SK-N-MC (cell line): ENCODE data around the gene DSP.

ENCODE experiments used
- DNase-seq: peaks from one replicate; pipeline ENCODE4 v3.0.0-alpha.2; 2011; ENCODE audit warnings: low read depth, low spot score
- H3K27ac ChIP-seq: fragments of 200-600 bp; sonication (generic); 2 replicates; pipeline ENCODE4 v1.5.1; 2016; ENCODE audit warnings: mixed run types
- H3K36me3 ChIP-seq: fragments of 200-600 bp; sonication (generic); 2 replicates; pipeline ENCODE4 v1.6.1; 2017; ENCODE audit warnings: antibody characterized with exemption, low read length, mixed read lengths; ENCODE audit not compliant: insufficient read depth
- H3K4me3 ChIP-seq: fragments of 200-600 bp; sonication (generic); 2 replicates; pipeline ENCODE4 v1.5.1; 2016
- H3K9ac ChIP-seq: fragments of 200-600 bp; sonication (generic); 2 replicates; pipeline ENCODE4 v1.8.0; 2017; ENCODE audit warnings: mixed run types, mixed read lengths; ENCODE audit not compliant: insufficient read length
- H3K9me3 ChIP-seq: fragments of 200-600 bp; sonication (generic); 2 replicates; pipeline ENCODE4 v1.6.1; 2017; ENCODE audit warnings: low read depth, mild to moderate bottlenecking, antibody characterized with exemption, low read length, moderate library complexity, mixed read lengths
- EZH2 ChIP-seq: fragments of 200-600 bp; sonication (generic); IDR thresholded peaks from one replicate; pipeline ENCODE4 v1.6.1; 2017; ENCODE audit warnings: antibody characterized with exemption
- FOXP2 ChIP-seq: optimal IDR thresholded peaks from 2 replicates; pipeline ENCODE3; 2011; ENCODE audit warnings: mild to moderate bottlenecking, moderate library complexity; ENCODE audit not compliant: insufficient read depth; ENCODE audit errors: extremely low read length, control extremely low read depth
- POLR2AphosphoS5 ChIP-seq: IDR thresholded peaks from 2 replicates; pipeline ENCODE4 v1.6.1; 2012; ENCODE audit warnings: mild to moderate bottlenecking, low read depth, low read length, borderline replicate concordance

Gene DSP

GRCh38 chr6:7512320-7512719, 29.2 kb upstream of the DSP start:
- Histone ChIP-seq H3K36me3 (no peaks in the 10 kb centered on the region), H3K4me3 (no peak overlapping the region), H3K9ac (no peak overlapping the region), H3K27ac (no peak overlapping the region), H3K9me3 (no peaks in the 10 kb centered on the region)
- TF ChIP-seq EZH2 (no peak), FOXP2 (no peak), POLR2AphosphoS5 (no peak)
- no peak for DNase-seq

- Histone ChIP-seq H3K4me3 (no peak overlapping the region), H3K9ac (no peak overlapping the region), H3K9me3 (no peaks in the 10 kb centered on the region), H3K27ac (no peak overlapping the region), H3K36me3 (no peaks in the 10 kb centered on the region)
- TF ChIP-seq EZH2 (no peak), POLR2AphosphoS5 (no peak), FOXP2 (no peak)
- no peak for DNase-seq
Observed at GRCh38 chr6:7513529-7513928, 27.9 kb upstream of the DSP start.

DNA sequence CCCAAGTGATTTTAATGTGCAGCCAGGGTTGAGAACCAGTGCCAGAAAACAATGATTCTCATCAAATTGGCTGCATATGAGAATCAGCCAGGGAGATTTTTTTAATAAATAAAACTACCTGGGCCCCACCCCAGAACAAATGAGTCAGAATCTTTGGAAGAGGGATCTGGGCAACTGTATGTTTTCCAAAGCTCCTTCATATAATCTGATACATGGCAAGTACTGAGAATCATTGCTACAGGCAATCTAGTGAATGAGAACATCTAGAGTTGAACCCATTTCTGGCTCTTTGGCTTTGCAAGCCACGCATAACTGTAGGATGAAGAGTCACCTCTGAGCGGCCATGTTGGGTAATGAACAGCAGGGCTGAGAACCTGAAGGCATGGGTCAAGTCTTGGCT, 26.1 kb upstream of the DSP start:
- Histone ChIP-seq H3K9me3 (no peaks in the 10 kb centered on the region), H3K4me3 (no peak overlapping the region), H3K36me3 (no peaks in the 10 kb centered on the region), H3K27ac (no peak overlapping the region), H3K9ac (no peak overlapping the region)
- no peak for DNase-seq
- no peak for TF ChIP-seq EZH2
- TF ChIP-seq FOXP2: no peak
- no peak for TF ChIP-seq POLR2AphosphoS5

DNA sequence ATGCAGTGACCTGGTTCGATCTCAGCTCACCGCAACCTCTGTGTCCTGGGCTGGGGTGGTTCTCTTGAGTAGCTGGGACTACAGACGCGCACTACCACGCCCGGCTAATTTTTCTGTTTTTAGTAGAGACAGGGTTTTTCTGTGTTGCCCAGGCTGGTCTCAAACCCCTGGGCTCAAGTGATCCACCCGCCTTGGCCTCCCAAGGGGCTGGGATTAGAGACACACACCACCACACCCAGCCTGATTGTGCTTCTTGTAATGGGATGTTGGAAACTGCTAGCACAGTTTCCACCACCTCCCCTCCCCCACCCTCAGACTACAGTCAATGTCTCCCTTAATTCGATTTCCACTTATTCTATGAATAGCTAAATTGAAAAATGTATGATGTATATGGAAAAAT, 22.6 kb upstream of the DSP start:
- Histone ChIP-seq H3K9ac (no peak overlapping the region), H3K36me3 (no peaks in the 10 kb centered on the region), H3K27ac (no peak overlapping the region), H3K9me3 (no peaks in the 10 kb centered on the region), H3K4me3 (no peak overlapping the region)
- no peak for TF ChIP-seq POLR2AphosphoS5
- no peak for TF ChIP-seq FOXP2
- no peak for TF ChIP-seq EZH2
- no peak for DNase-seq

- Histone ChIP-seq H3K27ac (no peak overlapping the region), H3K36me3 (no peaks in the 10 kb centered on the region), H3K4me3 (no peak overlapping the region), H3K9ac (no peak overlapping the region), H3K9me3 (no peaks in the 10 kb centered on the region)
- no peak for DNase-seq
- no peak for TF ChIP-seq FOXP2
- TF ChIP-seq EZH2: no peak
- TF ChIP-seq POLR2AphosphoS5: no peak
Observed at GRCh38 chr6:7522873-7523272, 18.6 kb upstream of the DSP start.

GRCh38 chr6:7523922-7524321, 17.5 kb upstream of the DSP start:
- Histone ChIP-seq H3K9ac (no peak overlapping the region), H3K27ac (no peak overlapping the region), H3K4me3 (no peak overlapping the region), H3K9me3 (no peaks in the 10 kb centered on the region), H3K36me3 (no peaks in the 10 kb centered on the region)
- TF ChIP-seq FOXP2: no peak
- no peak for TF ChIP-seq POLR2AphosphoS5
- no peak for TF ChIP-seq EZH2
- no peak for DNase-seq

- H3K4me3 ChIP-seq: no peak overlapping the region
- DNase-seq: no peak
- H3K27ac ChIP-seq: no peak overlapping the region
- H3K9ac ChIP-seq: no peak overlapping the region
- no peaks in the 10 kb centered on the region for H3K36me3 ChIP-seq
- TF ChIP-seq EZH2: no peak
- TF ChIP-seq FOXP2: no peak
- no peak for TF ChIP-seq POLR2AphosphoS5
- H3K9me3 ChIP-seq: no peaks in the 10 kb centered on the region
Observed at GRCh38 chr6:7526755-7527154, 14.7 kb upstream of the DSP start.

DNA sequence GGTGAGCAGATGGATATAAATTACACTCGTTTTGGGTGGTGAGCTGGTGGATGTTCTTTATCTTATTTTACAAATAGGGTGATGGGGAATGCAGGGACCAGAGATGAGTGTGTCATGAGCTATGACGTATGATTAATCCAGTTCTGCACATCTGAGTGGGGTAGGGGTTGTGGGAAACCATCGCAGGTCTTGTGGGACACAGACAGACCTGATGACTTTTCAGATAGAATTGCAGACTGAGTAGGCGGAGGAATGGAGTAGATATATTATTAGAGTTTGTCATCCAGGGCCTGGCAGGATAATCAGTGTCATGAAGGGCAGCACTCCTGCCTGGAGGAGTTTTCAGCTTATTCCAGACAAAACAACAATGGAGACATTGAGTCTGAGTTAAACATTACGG, 12.9 kb upstream of the DSP start:
- Histone ChIP-seq H3K9ac (no peak overlapping the region), H3K4me3 (no peak overlapping the region), H3K9me3 (no peaks in the 10 kb centered on the region), H3K36me3 (no peaks in the 10 kb centered on the region), H3K27ac (no peak overlapping the region)
- no peak for TF ChIP-seq FOXP2
- TF ChIP-seq POLR2AphosphoS5: no peak
- TF ChIP-seq EZH2: no peak
- no peak for DNase-seq

DNA sequence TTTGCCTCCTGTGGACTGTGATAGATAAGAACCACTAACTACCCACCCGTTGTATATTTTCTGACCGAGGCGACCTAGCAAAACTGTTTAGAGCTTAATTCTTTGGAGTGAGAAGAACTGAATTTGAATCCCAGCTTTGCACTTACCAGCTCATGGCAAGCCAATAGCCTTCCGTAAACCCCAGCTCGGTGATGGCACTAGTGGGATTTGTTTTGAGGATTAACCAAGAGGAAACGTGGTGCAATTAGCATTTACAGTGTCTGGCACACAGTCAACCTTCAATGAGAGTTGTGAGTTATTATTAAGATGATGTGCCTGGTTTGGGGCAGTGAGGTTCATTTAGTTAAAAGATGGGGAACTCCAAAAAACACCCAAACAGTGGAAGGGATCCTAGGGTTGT, 12.3 kb upstream of the DSP start:
- no peak for DNase-seq
- H3K36me3 ChIP-seq: no peaks in the 10 kb centered on the region
- H3K9me3 ChIP-seq: no peaks in the 10 kb centered on the region
- no peak overlapping the region for H3K27ac ChIP-seq
- H3K4me3 ChIP-seq: no peak overlapping the region
- no peak for TF ChIP-seq EZH2
- TF ChIP-seq POLR2AphosphoS5: no peak
- no peak overlapping the region for H3K9ac ChIP-seq
